B cell (primary cell): ENCODE data around the gene P2RX7. TPM values are rescaled to one million over a fixed set of nuclear protein-coding genes. Genes with fewer than 3 reads are reported as not detected.

Experiments used
- ATAC-seq: fragments of 200-7000 bp; cut with Tn5 transposase; one replicate; pipeline ENCODE4 v1.10.0; 2021; ENCODE audit warnings: low read depth, mild to moderate bottlenecking, moderate number of reproducible peaks, moderate library complexity
- CTCF ChIA-PET: fragments of 350-600 bp; sonication (Branson Sonifier 250); formaldehyde crosslinking; loops from one replicate; lab custom pipeline; 2021; ENCODE audit warnings: antibody characterized with exemption, inconsistent platforms; lab: Charles Lee
- POLR2A ChIA-PET: fragments of 350-600 bp; sonication (Branson Sonifier 250); formaldehyde crosslinking; loops from one replicate; lab custom pipeline; 2021; ENCODE audit warnings: antibody characterized with exemption; lab: Charles Lee
- DNase-seq: peaks from one replicate; pipeline ENCODE4 v3.0.0; 2013
- H2AFZ ChIP-seq: 2 replicates; pipeline ENCODE4 v1.6.1; 2012; ENCODE audit warnings: mild to moderate bottlenecking, low read depth, low read length; ENCODE audit not compliant: insufficient read depth, poor library complexity, severe bottlenecking
- H3K27ac ChIP-seq, 2 donors: 1 replicate in 1 of 2; 2 replicates in 1 of 2; pipeline ENCODE4 v1.5.1; 2012 to 2013; ENCODE audit warnings: low read length in 2 of 2, mild to moderate bottlenecking in 2 of 2, moderate library complexity in 1 of 2
- H3K27me3 ChIP-seq, 4 experiments: fragments of 200-600 bp in 1 of 4; sonication (generic) in 1 of 4; replicated peaks in 1 of 4; 1 replicate in 2 of 4; 2 replicates in 2 of 4; pipeline versions ENCODE4 v1.6.1 to v1.7.0; 2013 to 2016; ENCODE audit warnings: low read length in 3 of 4, mild to moderate bottlenecking in 2 of 4, mixed read lengths in 1 of 4, moderate library complexity in 1 of 4; ENCODE audit not compliant: insufficient read depth in 4 of 4, control insufficient read depth in 3 of 4; ENCODE audit errors: control extremely low read depth in 1 of 4
- H3K36me3 ChIP-seq, 2 experiments: replicated peaks in 1 of 2; 1 replicate in 1 of 2; 2 replicates in 1 of 2; pipeline versions ENCODE4 v1.6.1 to v1.7.1; 2013; ENCODE audit warnings: low read length in 1 of 2; ENCODE audit not compliant: insufficient read depth in 2 of 2, control insufficient read depth in 1 of 2; ENCODE audit errors: control extremely low read depth in 1 of 2, extremely low read depth in 1 of 2
- H3K4me1 ChIP-seq, 2 donors: fragments of 200-600 bp in 1 of 2; sonication (generic) in 1 of 2; 1 replicate in 1 of 2; 2 replicates in 1 of 2; pipeline versions ENCODE4 v1.5.1 to v1.6.1; 2013 to 2017; ENCODE audit warnings: low read length in 2 of 2; ENCODE audit not compliant: control insufficient read depth in 2 of 2, insufficient read depth in 2 of 2
- H3K4me2 ChIP-seq: replicated peaks from 2 replicates; pipeline ENCODE3; 2012; ENCODE audit warnings: mild to moderate bottlenecking, low read depth, low read length; ENCODE audit not compliant: poor library complexity, severe bottlenecking
- H3K4me3 ChIP-seq, 5 experiments: fragments of 200-600 bp in 1 of 5; sonication (generic) in 1 of 5; 1 replicate in 3 of 5; 2 replicates in 2 of 5; pipeline versions ENCODE4 v1.5.1 to v1.7.0; 2011 to 2016; ENCODE audit warnings: low read length in 4 of 5, mild to moderate bottlenecking in 4 of 5, low read depth in 2 of 5, control low read depth in 1 of 5, moderate library complexity in 1 of 5; ENCODE audit not compliant: insufficient read depth in 1 of 5; ENCODE audit errors: control extremely low read depth in 1 of 5, extremely low read depth in 1 of 5
- H3K79me2 ChIP-seq: fragments of 200-600 bp; sonication (generic); one replicate; pipeline ENCODE4 v1.6.0; 2016; ENCODE audit warnings: low read length; ENCODE audit not compliant: control insufficient read depth, insufficient read depth
- H3K9ac ChIP-seq: fragments of 200-600 bp; sonication (generic); 2 replicates; pipeline ENCODE4 v1.6.1; 2017; ENCODE audit warnings: mild to moderate bottlenecking, low read length, moderate library complexity
- H3K9me3 ChIP-seq, 3 donors: one replicate each; pipeline versions ENCODE4 v1.6.1 to v1.7.1; 2013; ENCODE audit warnings: low read length in 2 of 3; ENCODE audit not compliant: control insufficient read depth in 2 of 3, insufficient read depth in 1 of 3; ENCODE audit errors: control extremely low read depth in 1 of 3
- H4K20me1 ChIP-seq: 2 replicates; pipeline ENCODE4 v1.6.0; 2012; ENCODE audit warnings: mild to moderate bottlenecking, low read length; ENCODE audit not compliant: insufficient read depth, control insufficient read depth, poor library complexity, severe bottlenecking
- H3K27ac Mint-ChIP-seq: one replicate; pipeline ENCODE4 v1.8.0; 2021; ENCODE audit warnings: mixed read lengths
- H3K27me3 Mint-ChIP-seq: one replicate; pipeline ENCODE4 v1.8.0; 2021; ENCODE audit warnings: mixed read lengths
- H3K4me1 Mint-ChIP-seq: one replicate; pipeline ENCODE4 v1.8.0; 2021; ENCODE audit warnings: mixed read lengths
- H3K4me3 Mint-ChIP-seq: one replicate; pipeline ENCODE4 v1.8.0; 2021; ENCODE audit warnings: mixed read lengths
- H3K9me3 Mint-ChIP-seq: one replicate; pipeline ENCODE4 v1.8.0; 2022; ENCODE audit warnings: mixed read lengths; ENCODE audit not compliant: insufficient read depth
- CTCF ChIP-seq: fragments of 200-600 bp; IDR thresholded peaks from one replicate; pipeline ENCODE4 v1.8.0; 2022; ENCODE audit warnings: antibody characterized with exemption, mild to moderate bottlenecking
- EZH2 ChIP-seq: IDR thresholded peaks from 2 replicates; pipeline ENCODE4 v1.6.1; 2012; ENCODE audit warnings: borderline replicate concordance, low read depth, mild to moderate bottlenecking, moderate library complexity, low read length; ENCODE audit not compliant: insufficient read depth, poor library complexity, severe bottlenecking
- WGBS: methylation state at CpG from one replicate; pipeline ENCODE4 v1.1.5; 2013; ENCODE audit warnings: missing lambda C conversion rate; ENCODE audit not compliant: insufficient coverage; 5-methylcytosine and 5-hydroxymethylcytosine counted together
- intact Hi-C: fragments of 100-400 bp; cut with micrococcal nuclease; formaldehyde crosslinking; loops from one replicate; pipeline ENCODE4 v1.10.0; 2022
- polyA plus RNA-seq: library from polyadenylated mRNA; depleted of rRNA; stranded (reverse); fragments of >200 nt; gene quantifications from 2 replicates; pipeline ENCODE4 v1.2.3, GENCODE V29; 2012
- total RNA-seq, 2 donors: library from RNA; stranded (reverse); fragments of 120-200 nt in 1 of 2; gene quantifications; 1 replicate in 1 of 2; 2 replicates in 1 of 2; pipeline versions ENCODE4 v1.2.3 to v1.2.4, GENCODE V29; 2013 to 2022

The P2RX7 gene
- total and polyA plus RNA-seq, 2 donors (not counting 1 experiment from before 2014, with no cell fraction given): 5.3 to 6.3 TPM

DNA sequence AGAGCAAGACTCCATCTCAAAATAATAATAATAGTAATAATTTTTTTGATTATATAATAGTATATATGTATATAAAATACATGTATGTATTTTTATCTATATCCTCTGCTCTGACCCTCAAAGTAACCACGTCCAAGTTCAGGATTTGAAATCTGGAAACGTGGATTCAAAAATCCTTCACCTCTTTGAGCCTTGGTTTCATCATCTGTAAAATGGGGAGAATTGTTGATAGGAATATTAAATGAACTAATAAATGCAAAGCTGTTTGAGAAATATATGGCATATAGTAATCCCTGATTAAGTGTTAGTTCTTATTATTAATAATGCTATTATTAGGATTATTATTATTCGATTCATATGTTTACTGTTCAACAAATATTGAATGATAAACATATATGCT lies 2.6 kb downstream of the P2RX7 start:
- no peaks in the 10 kb centered on the region for H4K20me1 ChIP-seq
- H3K4me1 Mint-ChIP-seq: peaks cover 38% of the 10 kb centered on the region
- ChIA-PET POLR2A (no interaction called here), CTCF (interaction anchor here (0.9 to 1.1 kb wide), 2 partner anchors 11 to 71 kb away, joined by 3 read pairs; no protein-coding TSS in a partner anchor)
- H3K4me2 ChIP-seq: no peak overlapping the region
- no peaks in the 10 kb centered on the region for H3K27me3 Mint-ChIP-seq
- H3K4me3 Mint-ChIP-seq: no peak overlapping the region
- H3K9me3 ChIP-seq: no peaks in the 10 kb centered on the region
- H2AFZ ChIP-seq: no peak overlapping the region
- no peak overlapping the region for H3K27ac ChIP-seq
- no peak overlapping the region for H3K4me3 ChIP-seq
- no CpG with 5 or more reads among the region's 3 CpGs for WGBS
- ATAC-seq: no peak
- H3K9ac ChIP-seq: no peak overlapping the region
- no peaks in the 10 kb centered on the region for H3K9me3 Mint-ChIP-seq
- H3K27me3 ChIP-seq: no peaks in the 10 kb centered on the region
- H3K4me1 ChIP-seq: peaks cover 16 to 24% of the 10 kb centered on the region in 2 donors
- no peaks in the 10 kb centered on the region for H3K36me3 ChIP-seq
- no peak for DNase-seq
- intact Hi-C loops: no loop called here
- no peak for TF ChIP-seq CTCF
- H3K79me2 ChIP-seq: no peaks in the 10 kb centered on the region
- no peak overlapping the region for H3K27ac Mint-ChIP-seq

DNA sequence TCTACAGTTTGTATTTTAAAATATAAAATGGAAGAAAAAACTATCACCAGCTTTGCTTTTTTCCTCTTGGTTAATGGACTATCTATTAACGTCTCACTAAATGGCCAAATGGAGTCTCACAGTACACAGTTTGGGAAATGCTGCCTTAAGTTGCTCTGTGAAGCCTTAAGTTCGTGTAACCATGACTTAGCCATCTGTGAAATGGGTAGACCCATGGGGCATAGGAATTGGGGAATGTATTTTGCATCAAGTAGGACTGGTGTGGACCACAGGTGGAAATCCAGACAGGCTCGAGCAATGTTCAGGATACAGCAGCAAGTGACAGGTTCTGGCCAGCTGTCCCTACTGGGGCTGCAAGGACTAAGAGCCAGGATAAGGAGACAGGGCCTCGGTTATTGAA lies 4.8 kb downstream of the P2RX7 start:
- H3K27me3 ChIP-seq: no peaks in the 10 kb centered on the region
- H3K9me3 ChIP-seq: peaks cover 0 to 6% (median 0%) of the 10 kb centered on the region in 3 donors
- ChIA-PET POLR2A (interaction anchor here (0.6 kb wide), 1 partner anchor 8 kb away, joined by 5 read pairs; no protein-coding TSS in a partner anchor), CTCF (no interaction called here)
- no peak overlapping the region for H3K9ac ChIP-seq
- WGBS: 94% methylated on average over 3 of the region's 4 CpGs
- H3K9me3 Mint-ChIP-seq: peaks cover 4% of the 10 kb centered on the region
- no peaks in the 10 kb centered on the region for H3K27me3 Mint-ChIP-seq
- H3K27ac Mint-ChIP-seq: no peak overlapping the region
- DNase-seq: no peak
- peaks cover 22% of the 10 kb centered on the region for H3K4me1 Mint-ChIP-seq
- no peaks in the 10 kb centered on the region for H4K20me1 ChIP-seq
- no peak overlapping the region for H3K4me3 ChIP-seq
- H3K4me3 Mint-ChIP-seq: no peak overlapping the region
- H3K4me2 ChIP-seq: no peak overlapping the region
- no peak overlapping the region for H3K27ac ChIP-seq
- intact Hi-C loops: no loop called here
- H2AFZ ChIP-seq: no peak overlapping the region
- H3K4me1 ChIP-seq: peaks cover 12 to 18% of the 10 kb centered on the region in 2 donors
- no peaks in the 10 kb centered on the region for H3K36me3 ChIP-seq
- no peak for TF ChIP-seq EZH2
- H3K79me2 ChIP-seq: no peaks in the 10 kb centered on the region
- no peak for ATAC-seq
